GM06990 (cell line): Measurements from ENCODE around the gene NIPSNAP3A.
"Not testable (repeated sequence)": the region's sequence is repeated elsewhere in the genome, so short reads cannot be mapped to it uniquely, and the experiment has no call there.

Experiments
- DNase-seq: peaks from one replicate; pipeline ENCODE4 v3.0.0-alpha.2; 2011; ENCODE audit not compliant: insufficient read length; ENCODE audit errors: extremely low read depth
- H3K27me3 ChIP-seq: replicated peaks from 2 replicates; pipeline ENCODE4 v1.6.0; 2011; ENCODE audit warnings: low read length; ENCODE audit not compliant: control insufficient read depth, insufficient read depth
- H3K36me3 ChIP-seq: 2 replicates; pipeline ENCODE4 v1.5.1; 2011; ENCODE audit warnings: low read length; ENCODE audit not compliant: control insufficient read depth, insufficient read depth
- H3K4me3 ChIP-seq: replicated peaks from 2 replicates; pipeline ENCODE4 v1.5.1; 2011; ENCODE audit warnings: low read depth, mild to moderate bottlenecking, control low read depth, low read length
- TF ChIP-seq, protein P1 (sequence below): IDR thresholded peaks from 2 replicates; pipeline ENCODE4 v1.5.1; 2011; ENCODE audit warnings: low read length, control low read depth, mild to moderate bottlenecking, inconsistent platforms; ENCODE audit not compliant: insufficient read depth, poor library complexity, severe bottlenecking

Gene NIPSNAP3A

DNA sequence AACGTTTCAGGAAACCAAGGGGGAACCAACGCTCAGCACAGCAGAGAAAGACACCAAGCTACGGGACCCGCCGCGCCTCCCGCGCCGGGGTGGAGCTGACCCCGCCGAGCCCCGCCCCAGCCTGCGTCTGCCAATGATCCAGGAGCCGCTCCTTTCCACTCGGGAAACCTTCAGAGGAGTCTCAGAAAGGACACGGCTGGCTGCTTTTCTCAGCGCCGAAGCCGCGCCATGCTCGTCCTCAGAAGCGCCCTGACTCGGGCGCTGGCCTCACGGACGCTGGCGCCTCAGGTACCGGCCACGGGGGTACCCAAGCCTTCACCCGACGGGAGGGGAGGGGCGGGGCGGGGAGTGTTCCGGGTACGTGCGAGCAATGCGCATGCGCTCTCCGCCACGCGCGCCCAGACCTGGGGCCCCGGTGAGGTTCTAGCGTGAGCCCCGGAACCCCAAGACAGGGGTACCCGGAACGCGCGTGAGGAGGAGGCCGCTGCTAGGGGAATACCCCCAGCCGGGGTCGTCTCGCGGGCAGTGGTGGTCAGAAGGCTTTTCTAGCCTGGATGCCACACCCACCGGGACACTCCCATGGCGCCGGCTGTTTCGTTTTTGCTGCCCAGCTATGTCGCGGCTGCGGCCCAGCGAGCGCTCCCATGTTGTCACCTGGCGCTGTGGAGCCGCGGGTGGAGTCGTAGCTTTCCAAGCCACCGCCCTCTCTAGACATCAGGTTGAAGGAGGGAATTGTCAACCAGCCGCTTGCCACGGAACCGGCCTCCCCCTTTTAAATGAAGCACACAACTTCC, at the start of gene NIPSNAP3A:
TSS of gene NIPSNAP3A (plus strand) at position 119 of the 794 bp plus-strand sequence. CDS start at position 229, 110 bp downstream.
- peak; percentile 92 for DNase-seq
- Histone ChIP-seq H3K36me3 (no peaks in the 10 kb centered on the region), H3K4me3 (peak within 1 kb of the TSS; percentile 72), H3K27me3 (no peaks in the 10 kb centered on the region)
- TF ChIP-seq, protein P1, sequence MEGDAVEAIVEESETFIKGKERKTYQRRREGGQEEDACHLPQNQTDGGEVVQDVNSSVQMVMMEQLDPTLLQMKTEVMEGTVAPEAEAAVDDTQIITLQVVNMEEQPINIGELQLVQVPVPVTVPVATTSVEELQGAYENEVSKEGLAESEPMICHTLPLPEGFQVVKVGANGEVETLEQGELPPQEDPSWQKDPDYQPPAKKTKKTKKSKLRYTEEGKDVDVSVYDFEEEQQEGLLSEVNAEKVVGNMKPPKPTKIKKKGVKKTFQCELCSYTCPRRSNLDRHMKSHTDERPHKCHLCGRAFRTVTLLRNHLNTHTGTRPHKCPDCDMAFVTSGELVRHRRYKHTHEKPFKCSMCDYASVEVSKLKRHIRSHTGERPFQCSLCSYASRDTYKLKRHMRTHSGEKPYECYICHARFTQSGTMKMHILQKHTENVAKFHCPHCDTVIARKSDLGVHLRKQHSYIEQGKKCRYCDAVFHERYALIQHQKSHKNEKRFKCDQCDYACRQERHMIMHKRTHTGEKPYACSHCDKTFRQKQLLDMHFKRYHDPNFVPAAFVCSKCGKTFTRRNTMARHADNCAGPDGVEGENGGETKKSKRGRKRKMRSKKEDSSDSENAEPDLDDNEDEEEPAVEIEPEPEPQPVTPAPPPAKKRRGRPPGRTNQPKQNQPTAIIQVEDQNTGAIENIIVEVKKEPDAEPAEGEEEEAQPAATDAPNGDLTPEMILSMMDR, result no peak

DNA sequence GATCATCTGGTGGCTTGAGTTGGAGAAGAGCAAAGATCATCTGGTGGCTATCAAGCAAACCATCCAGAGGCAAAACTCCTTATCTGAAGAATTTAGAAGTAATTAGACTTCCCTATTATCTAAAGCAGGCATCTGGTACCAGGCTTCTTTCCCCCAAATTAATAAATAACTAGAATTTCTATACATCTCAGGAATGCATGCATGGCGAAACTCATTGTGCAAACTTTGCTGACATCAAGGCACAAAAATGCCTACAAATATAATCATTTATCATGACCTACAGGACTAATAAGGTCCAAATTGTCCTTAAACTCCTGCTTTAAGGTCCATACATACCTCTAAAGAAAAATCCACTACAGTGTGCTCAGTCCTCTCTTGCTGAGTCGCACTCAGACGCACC, 47.2 kb upstream of the NIPSNAP3A start:
- no peak for DNase-seq
- Histone ChIP-seq H3K4me3 (no peak overlapping the region), H3K36me3 (no peaks in the 10 kb centered on the region), H3K27me3 (no peaks in the 10 kb centered on the region; the same call in 1 of the 2 replicates)
- TF ChIP-seq, protein P1, result no peak

DNA sequence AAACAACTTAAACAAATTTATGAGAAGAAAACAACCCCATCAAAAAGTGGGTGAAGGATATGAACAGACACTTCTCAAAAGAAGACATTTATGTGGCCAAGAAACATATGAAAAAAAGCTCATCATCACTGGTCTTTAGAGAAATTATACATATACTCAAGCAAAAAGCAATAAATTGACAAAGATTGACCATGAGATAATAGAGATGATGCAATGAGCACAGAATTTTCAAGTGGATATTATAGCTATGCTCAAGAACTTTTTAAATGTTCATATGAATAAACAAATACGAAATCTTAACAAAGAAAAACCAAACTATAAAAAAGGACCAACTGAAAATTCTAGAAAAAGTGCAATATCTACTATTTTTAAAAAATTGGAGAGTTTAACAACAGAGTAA, 38.7 kb upstream of the NIPSNAP3A start:
- H3K36me3 ChIP-seq, DNase-seq: not testable (repeated sequence)

DNA sequence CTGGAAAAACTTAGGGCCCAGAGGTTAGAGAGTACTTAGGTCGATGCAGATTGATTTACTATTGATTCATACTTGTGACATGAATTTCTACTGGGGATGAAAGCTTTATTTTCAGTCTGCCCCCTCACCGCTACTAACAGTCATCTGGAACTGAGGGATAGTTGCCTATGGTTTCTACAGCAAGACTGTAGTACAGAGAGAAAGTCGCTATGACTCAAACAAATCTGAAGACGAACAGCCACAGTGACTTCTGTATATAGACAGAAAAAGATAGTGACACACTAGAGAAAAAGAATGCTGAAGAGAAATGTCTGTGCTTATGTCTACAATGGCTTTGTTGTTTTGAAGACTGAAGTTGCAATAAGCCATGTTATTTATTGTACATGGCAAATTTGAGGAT, 35.9 kb upstream of the NIPSNAP3A start:
- no peak overlapping the region for H3K4me3 ChIP-seq
- H3K27me3 ChIP-seq, result no peaks in the 10 kb centered on the region
- no peaks in the 10 kb centered on the region for H3K36me3 ChIP-seq
- TF ChIP-seq, protein P1, result no peak
- DNase-seq, result no peak

More for the DNA sequence above, 38.7 kb upstream of the NIPSNAP3A start:
- H3K27me3 ChIP-seq, H3K4me3 ChIP-seq: not testable (repeated sequence)

DNA sequence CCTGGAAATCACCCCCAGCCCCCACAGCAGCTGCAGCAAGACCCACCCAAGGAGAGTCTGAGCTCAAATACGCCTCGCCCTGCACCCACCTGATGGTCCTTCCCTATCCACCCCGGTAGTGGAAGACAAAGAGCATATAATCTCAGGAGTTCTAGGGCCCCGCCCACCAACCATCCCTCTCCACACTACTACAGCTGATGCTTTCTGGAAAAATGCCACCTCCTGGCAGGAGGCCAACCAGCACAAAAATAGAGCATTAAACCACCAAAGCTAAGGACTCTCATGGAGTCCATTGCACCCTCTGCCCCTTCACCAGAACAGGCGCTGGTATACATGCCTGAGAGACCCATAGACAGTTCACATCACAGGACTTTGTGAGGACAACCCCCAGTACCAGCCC, 22.5 kb upstream of the NIPSNAP3A start:
- Histone ChIP-seq H3K27me3 (no peaks in the 10 kb centered on the region), H3K36me3 (no peaks in the 10 kb centered on the region), H3K4me3 (no peak overlapping the region)
- DNase-seq, result no peak
- TF ChIP-seq, protein P1, result no peak

DNA sequence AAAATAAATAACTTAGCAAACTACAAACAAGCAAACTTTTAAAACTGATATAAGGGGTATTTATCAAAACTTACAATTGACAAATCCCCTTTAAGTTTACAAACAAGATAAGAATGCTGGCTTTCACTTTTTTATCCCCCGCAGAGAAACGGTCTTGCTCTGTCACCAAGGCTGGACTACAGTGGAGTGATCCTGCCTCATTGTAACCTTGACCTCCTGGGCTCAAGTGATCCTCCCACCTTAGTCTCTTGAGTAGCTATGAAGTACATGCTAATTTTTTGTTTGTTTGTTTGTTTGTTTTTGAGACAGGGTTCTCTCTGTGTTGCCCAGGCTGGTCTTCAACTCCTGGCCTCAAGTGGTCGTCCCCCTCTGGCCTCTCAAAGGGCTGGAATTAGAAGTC, 9.0 kb upstream of the NIPSNAP3A start:
- H3K4me3 ChIP-seq, result no peak overlapping the region
- no peak for DNase-seq
- TF ChIP-seq, protein P1, result no peak
- H3K27me3 ChIP-seq, result no peaks in the 10 kb centered on the region
- H3K36me3 ChIP-seq, result no peaks in the 10 kb centered on the region
